ENCODE measurements around the gene DNASE1L1.

DNASE1L1 gene

GRCh38 chrX:154448484-154448883, 39.4 kb upstream of the DNASE1L1 start:
- no peaks in the 10 kb centered on the region for H3K36me3 ChIP-seq (replicated peaks; ENCODE audit: insufficient read depth, low read length)
- H3K4me1 ChIP-seq (ENCODE audit: low read length) = no peaks in the 10 kb centered on the region
- H3K27ac ChIP-seq (ENCODE audit: low read length) = no peak overlapping the region
- H3K9me2 ChIP-seq (replicated peaks; ENCODE audit: insufficient read depth, low read length) = no peaks in the 10 kb centered on the region
- no peak for TF ChIP-seq EZH2 (optimal IDR thresholded peaks at IDR 0.05; ENCODE audit: low read depth, low read length)
- TF ChIP-seq EZH2phosphoT487 (IDR thresholded peaks at IDR 0.05; ENCODE audit: low read length) = no peak
- TF ChIP-seq CTCF (IDR thresholded peaks at IDR 0.05; ENCODE audit: low read length) = no peak
- H3K27me3 ChIP-seq (replicated peaks; ENCODE audit: insufficient read depth, low read length) = no peaks in the 10 kb centered on the region
- H3K4me2 ChIP-seq (ENCODE audit: low read depth, low read length) = no peak overlapping the region
- H3K9me3 ChIP-seq (replicated peaks; ENCODE audit: insufficient read depth, low read length) = no peaks in the 10 kb centered on the region
- no peak overlapping the region for H3K9ac ChIP-seq (ENCODE audit: low read length)
- H3K79me2 ChIP-seq (ENCODE audit: low read length) = peaks cover 20% of the 10 kb centered on the region
- peaks cover 2% of the 10 kb centered on the region for H3F3A ChIP-seq (ENCODE audit: insufficient read depth, low read length)
- DNase-seq = no peak
- H3K4me3 ChIP-seq (ENCODE audit: low read length) = no peak overlapping the region
- no peaks in the 10 kb centered on the region for H4K20me1 ChIP-seq (ENCODE audit: insufficient read depth, low read length)
- H2AFZ ChIP-seq (ENCODE audit: low read length) = no peak overlapping the region

- no peaks in the 10 kb centered on the region for H4K20me1 ChIP-seq (ENCODE audit: insufficient read depth, low read length)
- TF ChIP-seq CTCF (IDR thresholded peaks at IDR 0.05; ENCODE audit: low read length) (no peak), EZH2 (optimal IDR thresholded peaks at IDR 0.05; ENCODE audit: low read depth, low read length) (no peak), EZH2phosphoT487 (IDR thresholded peaks at IDR 0.05; ENCODE audit: low read length) (no peak)
- no peaks in the 10 kb centered on the region for H3K9me3 ChIP-seq (replicated peaks; ENCODE audit: insufficient read depth, low read length)
- no peak overlapping the region for H3K27ac ChIP-seq (ENCODE audit: low read length)
- peaks cover 8% of the 10 kb centered on the region for H3F3A ChIP-seq (ENCODE audit: insufficient read depth, low read length)
- DNase-seq = no peak
- no peaks in the 10 kb centered on the region for H3K9me2 ChIP-seq (replicated peaks; ENCODE audit: insufficient read depth, low read length)
- H3K4me2 ChIP-seq (ENCODE audit: low read depth, low read length) = no peak overlapping the region
- no peaks in the 10 kb centered on the region for H3K4me1 ChIP-seq (ENCODE audit: low read length)
- H3K79me2 ChIP-seq (ENCODE audit: low read length) = peaks cover 20% of the 10 kb centered on the region
- no peaks in the 10 kb centered on the region for H3K27me3 ChIP-seq (replicated peaks; ENCODE audit: insufficient read depth, low read length)
- H3K36me3 ChIP-seq (replicated peaks; ENCODE audit: insufficient read depth, low read length) = no peaks in the 10 kb centered on the region
- H2AFZ ChIP-seq (ENCODE audit: low read length) = no peak overlapping the region
- H3K4me3 ChIP-seq (ENCODE audit: low read length) = no peak overlapping the region
- no peak overlapping the region for H3K9ac ChIP-seq (ENCODE audit: low read length)
Measured at GRCh38 chrX:154446430-154446829, 37.4 kb upstream of the DNASE1L1 start.

GRCh38 chrX:154445776-154446175, 36.7 kb upstream of the DNASE1L1 start:
- Histone ChIP-seq H3F3A (ENCODE audit: insufficient read depth, low read length) (peaks cover 8% of the 10 kb centered on the region), H2AFZ (ENCODE audit: low read length) (no peak overlapping the region), H4K20me1 (ENCODE audit: insufficient read depth, low read length) (no peaks in the 10 kb centered on the region), H3K27me3 (replicated peaks; ENCODE audit: insufficient read depth, low read length) (no peaks in the 10 kb centered on the region), H3K9me3 (replicated peaks; ENCODE audit: insufficient read depth, low read length) (no peaks in the 10 kb centered on the region), H3K4me1 (ENCODE audit: low read length) (no peaks in the 10 kb centered on the region), H3K4me2 (ENCODE audit: low read depth, low read length) (no peak overlapping the region), H3K9ac (ENCODE audit: low read length) (no peak overlapping the region), H3K4me3 (ENCODE audit: low read length) (no peak overlapping the region), H3K79me2 (ENCODE audit: low read length) (peaks cover 20% of the 10 kb centered on the region), H3K9me2 (replicated peaks; ENCODE audit: insufficient read depth, low read length) (no peaks in the 10 kb centered on the region), H3K36me3 (replicated peaks; ENCODE audit: insufficient read depth, low read length) (no peaks in the 10 kb centered on the region), H3K27ac (ENCODE audit: low read length) (no peak overlapping the region)
- TF ChIP-seq EZH2phosphoT487 (IDR thresholded peaks at IDR 0.05; ENCODE audit: low read length) = no peak
- no peak for TF ChIP-seq CTCF (IDR thresholded peaks at IDR 0.05; ENCODE audit: low read length)
- no peak for TF ChIP-seq EZH2 (optimal IDR thresholded peaks at IDR 0.05; ENCODE audit: low read depth, low read length)
- no peak for DNase-seq

Data from MM.1S (cell line).